Fibroblast of mammary gland (primary cell): ENCODE measurements around the gene DNAH7.

ENCODE experiments used
- DNase-seq: peaks from one replicate; pipeline ENCODE4 v3.0.0-alpha.2; 2010; ENCODE audit warnings: low read depth
- H3K4me3 ChIP-seq: 2 replicates; pipeline ENCODE4 v1.5.1; 2011; ENCODE audit warnings: low read depth, mild to moderate bottlenecking, low read length, moderate library complexity; ENCODE audit not compliant: control insufficient read depth
- CTCF ChIP-seq: conservative IDR thresholded peaks from 2 replicates; pipeline ENCODE4 v1.5.1; 2011; ENCODE audit warnings: low read depth, low read length, inconsistent platforms; ENCODE audit not compliant: control insufficient read depth, insufficient read depth

Gene DNAH7

GRCh38 chr2:195716466-195716865 is 352.2 kb downstream of the DNAH7 start:
- H3K4me3 ChIP-seq = no peak overlapping the region
- DNase-seq = no peak
- TF ChIP-seq CTCF = no peak

- no peak for TF ChIP-seq CTCF
- H3K4me3 ChIP-seq = no peak overlapping the region
- no peak for DNase-seq
Observed at GRCh38 chr2:195711478-195711877, 357.2 kb downstream of the DNAH7 start.

- no peak overlapping the region for H3K4me3 ChIP-seq
- peak; percentile 76 for DNase-seq
- TF ChIP-seq CTCF = no peak
Observed at GRCh38 chr2:195709901-195710806, 358.5 kb downstream of the DNAH7 start.

GRCh38 chr2:195706161-195706900 is 362.3 kb downstream of the DNAH7 start:
- TF ChIP-seq CTCF = no peak
- no peak overlapping the region for H3K4me3 ChIP-seq
- DNase-seq = no peak

GRCh38 chr2:195700480-195700879 is 368.2 kb downstream of the DNAH7 start:
- TF ChIP-seq CTCF = no peak

GRCh38 chr2:195697681-195698220 is 370.9 kb downstream of the DNAH7 start:
- no peak for TF ChIP-seq CTCF
- DNase-seq = no peak

More at GRCh38 chr2:195700480-195700879, 368.2 kb downstream of the DNAH7 start:
- no peak for DNase-seq
- no peak overlapping the region for H3K4me3 ChIP-seq

More at GRCh38 chr2:195697681-195698220, 370.9 kb downstream of the DNAH7 start:
- H3K4me3 ChIP-seq = no peak overlapping the region
